Panc1 (cell line): ENCODE measurements around the gene SYCE3. TPM values are rescaled to one million over a fixed set of nuclear protein-coding genes. Genes with fewer than 3 reads are reported as not detected.

ENCODE experiments used
- ATAC-seq: fragments of 200-7000 bp; cut with Tn5 transposase; 2 replicates; pipeline ENCODE4 v1.9.1; 2020; ENCODE audit warnings: mild to moderate bottlenecking, moderate library complexity
- BruUV-seq: library from RNA; stranded (reverse); fragments of 400-500 nt; replicated peaks from 2 replicates; lab custom pipeline; 2021; lab: Mats Ljungman, UMichigan
- CTCF ChIA-PET: fragments of 300-600 bp; sonication (Branson Sonifier 250); formaldehyde crosslinking; loops from one replicate; lab custom pipeline; 2022; ENCODE audit warnings: antibody characterized with exemption; lab: Charles Lee
- POLR2A ChIA-PET: fragments of 300-600 bp; sonication (Branson Sonifier 250); formaldehyde crosslinking; loops from one replicate; lab custom pipeline; 2022; ENCODE audit warnings: antibody characterized with exemption; lab: Charles Lee
- DNase-seq: peaks from one replicate; pipeline ENCODE4 v3.0.0-alpha.2; 2010; ENCODE audit warnings: low read depth, low spot score
- H3K27ac ChIP-seq: 2 replicates; pipeline ENCODE4 v1.5.1; 2011; ENCODE audit warnings: mild to moderate bottlenecking, low read length, inconsistent platforms
- H3K27me3 ChIP-seq: fragments of 200-500 bp; sonication (Bioruptor generic); 2 replicates; pipeline ENCODE4 v1.6.0; 2014; ENCODE audit warnings: low read length, inconsistent platforms; ENCODE audit not compliant: control insufficient read depth, insufficient read depth
- H3K36me3 ChIP-seq: fragments of 200-500 bp; sonication (Bioruptor generic); 2 replicates; pipeline ENCODE4 v1.5.1; 2014; ENCODE audit warnings: inconsistent platforms, mild to moderate bottlenecking, low read length, moderate library complexity; ENCODE audit not compliant: control insufficient read depth, insufficient read depth
- H3K4me1 ChIP-seq: 2 replicates; pipeline ENCODE4 v1.5.1; 2011; ENCODE audit warnings: inconsistent platforms, mild to moderate bottlenecking, low read length, moderate library complexity; ENCODE audit not compliant: control insufficient read depth, insufficient read depth
- H3K4me3 ChIP-seq, 2 experiments: 2 replicates each; pipeline ENCODE4 v1.5.1; 2011 to 2012; ENCODE audit warnings: low read depth in 2 of 2, low read length in 2 of 2, mild to moderate bottlenecking in 2 of 2, inconsistent platforms in 1 of 2, moderate library complexity in 1 of 2
- H3K9me3 ChIP-seq: fragments of 200-500 bp; sonication (Bioruptor generic); 2 replicates; pipeline ENCODE4 v1.5.1; 2014; ENCODE audit warnings: low read depth, mild to moderate bottlenecking, inconsistent platforms, low read length, moderate library complexity; ENCODE audit not compliant: control insufficient read depth, insufficient read depth
- CTCF ChIP-seq: fragments of 450-650 bp; IDR thresholded peaks from 2 replicates; pipeline ENCODE4 v1.5.1; 2017; ENCODE audit warnings: mild to moderate bottlenecking
- POLR2AphosphoS5 ChIP-seq: IDR thresholded peaks from 2 replicates; pipeline ENCODE4 v1.6.1; 2012; ENCODE audit warnings: mild to moderate bottlenecking, low read depth, low read length, moderate library complexity
- REST ChIP-seq, 2 experiments: IDR thresholded peaks; 2 replicates each; pipeline ENCODE4 v1.6.1; 2011 to 2012; ENCODE audit warnings: low read depth in 2 of 2, control low read depth in 1 of 2, low read length in 1 of 2, mild to moderate bottlenecking in 1 of 2, moderate library complexity in 1 of 2; ENCODE audit not compliant: insufficient read depth in 1 of 2
- SIN3A ChIP-seq: IDR thresholded peaks from 2 replicates; pipeline ENCODE4 v1.6.1; 2012; ENCODE audit warnings: low read depth, mild to moderate bottlenecking, low read length, moderate library complexity, borderline replicate concordance; ENCODE audit not compliant: insufficient read depth
- TCF7L2 ChIP-seq: IDR thresholded peaks from 2 replicates; pipeline ENCODE4 v1.6.1; 2011; ENCODE audit warnings: mild to moderate bottlenecking, low read depth, low read length, inconsistent platforms
- in situ Hi-C: cut with HindIII; loops from 2 replicates; pipeline ENCODE4 v1.10.0; 2016; ENCODE audit warnings: low sequenced_read_pairs, low pct_unique_long_range_greater_than_20kb
- intact Hi-C: fragments of 100-400 bp; cut with micrococcal nuclease; formaldehyde crosslinking; loops from one replicate; pipeline ENCODE4 v1.10.0; 2022; ENCODE audit not compliant: unreplicated experiment
- total RNA-seq: library from RNA; stranded (reverse); gene quantifications from one replicate; pipeline ENCODE4 v1.2.1, GENCODE V29; 2021; ENCODE audit not compliant: unreplicated experiment

SYCE3 gene
- total RNA-seq, 1 experiment from 2014 or later = not detected

GRCh38 chr22:50550395-50550794 is 12.3 kb downstream of the SYCE3 start:
- no peak overlapping the region for H3K27ac ChIP-seq
- no peak for ATAC-seq
- no TSS peak for BruUV-seq
- no peaks in the 10 kb centered on the region for H3K9me3 ChIP-seq
- POLR2A ChIA-PET = interaction anchor here (0.6 kb wide), 1 partner anchor 51 kb away, joined by 10 read pairs; no protein-coding TSS in a partner anchor
- intact Hi-C loops (no loop called here), in situ Hi-C loops (no loop called here)
- peaks cover 4% of the 10 kb centered on the region; the same call in 1 of the 2 replicates for H3K4me1 ChIP-seq
- CTCF ChIA-PET = no interaction called here
- H3K36me3 ChIP-seq = no peaks in the 10 kb centered on the region
- no peaks in the 10 kb centered on the region for H3K27me3 ChIP-seq
- H3K4me3 ChIP-seq = no peak overlapping the region
- TF ChIP-seq REST (IDR thresholded peaks at IDR 0.05; ENCODE audit: insufficient read depth in 1 of 2, low read depth in 2 of 2, low read length in 1 of 2) (no peak), TCF7L2 (no peak), CTCF (no peak), POLR2AphosphoS5 (no peak), SIN3A (no peak)
- no peak for DNase-seq

GRCh38 chr22:50548921-50549790 is 13.6 kb downstream of the SYCE3 start:
- ChIA-PET POLR2A (no interaction called here), CTCF (interaction anchor here (0.5 kb wide), 1 partner anchor 8 kb away, joined by 3 read pairs; no protein-coding TSS in a partner anchor)
- no peak for DNase-seq
- intact Hi-C loops = no loop called here
- Histone ChIP-seq H3K4me3 (no peak overlapping the region), H3K4me1 (peaks cover 14% of the 10 kb centered on the region), H3K36me3 (no peaks in the 10 kb centered on the region), H3K27me3 (no peaks in the 10 kb centered on the region), H3K9me3 (no peaks in the 10 kb centered on the region), H3K27ac (no peak overlapping the region)
- no TSS peak for BruUV-seq
- no peak for ATAC-seq
- in situ Hi-C loops = no loop called here
- TF ChIP-seq REST (IDR thresholded peaks at IDR 0.05; ENCODE audit: insufficient read depth in 1 of 2, low read depth in 2 of 2, low read length in 1 of 2) (no peak), POLR2AphosphoS5 (no peak), CTCF (no peak), TCF7L2 (no peak), SIN3A (no peak)
